ENCODE data around the gene GNAZ.

GNAZ gene

DNA sequence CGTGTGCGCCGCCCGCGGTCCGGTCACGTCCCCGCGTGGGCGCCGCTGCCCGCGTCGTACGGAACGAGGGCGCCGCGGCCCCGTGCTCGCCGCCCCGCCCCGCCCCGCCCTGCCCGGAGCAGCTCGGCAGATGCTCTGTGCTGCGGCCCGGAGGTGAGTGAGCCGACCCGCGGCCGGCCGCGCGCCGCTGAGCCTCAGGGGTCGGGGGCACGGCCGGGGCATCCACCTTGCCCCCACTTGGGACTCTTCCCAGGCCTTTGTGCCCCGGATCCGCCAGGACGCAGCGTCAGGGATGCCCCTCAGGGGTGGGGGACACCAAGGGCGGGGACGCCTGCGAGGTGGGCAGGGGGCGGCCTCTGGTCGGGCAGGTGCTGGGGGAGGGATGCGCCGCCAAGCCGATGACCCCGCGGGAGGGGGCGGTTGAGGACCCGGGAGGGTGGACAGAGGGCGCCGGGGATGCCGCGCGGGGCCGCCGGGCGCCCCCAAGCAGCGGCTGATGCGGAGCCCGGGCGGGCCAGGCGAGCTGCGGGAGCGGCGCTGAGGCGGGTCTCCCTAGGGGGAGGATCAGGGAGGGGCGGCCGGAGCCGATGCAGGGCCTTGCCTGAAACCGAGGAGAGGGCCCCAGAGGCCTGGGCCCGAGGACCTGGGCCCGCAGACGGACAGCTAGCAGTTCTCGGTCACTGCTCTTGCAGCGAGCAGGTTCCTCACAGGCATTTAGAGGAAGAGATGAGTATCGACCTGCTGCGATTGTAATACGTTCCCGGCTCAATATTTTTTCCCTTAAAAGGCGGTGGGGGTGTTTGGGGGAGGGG is at the start of gene GNAZ:
Gene GNAZ (plus strand): TSS at position 102 of the 812 bp plus-strand sequence. CDS start 25,177 bp downstream, outside the sequence.
- TF ChIP-seq GATA3 (IDR thresholded peaks at IDR 0.05; ENCODE audit: low read depth, low read length): no peak
- no peak for TF ChIP-seq GATA2 (IDR thresholded peaks at IDR 0.05; ENCODE audit: low read depth, low read length)

DNA sequence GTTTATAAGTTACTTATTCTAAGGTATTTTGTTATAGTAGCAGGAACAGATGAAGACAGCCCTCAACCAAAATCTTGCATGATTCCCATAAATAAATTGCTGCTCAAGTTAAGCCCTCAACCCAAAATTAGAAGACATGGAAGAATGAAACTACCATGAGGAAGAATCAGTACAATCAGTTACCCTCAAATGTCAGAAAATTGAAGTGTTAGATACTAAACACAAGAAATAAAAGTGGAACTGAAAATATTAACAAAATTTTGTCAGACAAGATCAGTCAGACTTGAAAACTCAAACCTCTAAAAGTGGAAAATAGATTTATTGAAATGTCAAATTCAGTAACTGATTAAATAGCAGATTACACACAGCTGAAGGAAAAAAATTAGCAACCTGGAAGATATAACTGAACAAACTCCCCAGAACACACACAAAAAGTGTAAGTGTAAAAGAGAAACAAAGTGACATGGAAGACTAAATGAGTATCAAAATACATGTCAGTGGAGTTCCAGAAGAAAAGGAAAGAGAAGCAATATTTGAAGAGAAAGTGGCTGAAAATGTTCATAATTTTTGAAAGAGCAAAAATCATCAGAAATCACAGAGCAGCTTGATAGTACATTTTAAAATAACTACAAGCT is 49.5 kb upstream of the GNAZ start:
- TF ChIP-seq GATA2 (IDR thresholded peaks at IDR 0.05; ENCODE audit: low read depth, low read length): no peak
- no peak for TF ChIP-seq GATA3 (IDR thresholded peaks at IDR 0.05; ENCODE audit: low read depth, low read length)

DNA sequence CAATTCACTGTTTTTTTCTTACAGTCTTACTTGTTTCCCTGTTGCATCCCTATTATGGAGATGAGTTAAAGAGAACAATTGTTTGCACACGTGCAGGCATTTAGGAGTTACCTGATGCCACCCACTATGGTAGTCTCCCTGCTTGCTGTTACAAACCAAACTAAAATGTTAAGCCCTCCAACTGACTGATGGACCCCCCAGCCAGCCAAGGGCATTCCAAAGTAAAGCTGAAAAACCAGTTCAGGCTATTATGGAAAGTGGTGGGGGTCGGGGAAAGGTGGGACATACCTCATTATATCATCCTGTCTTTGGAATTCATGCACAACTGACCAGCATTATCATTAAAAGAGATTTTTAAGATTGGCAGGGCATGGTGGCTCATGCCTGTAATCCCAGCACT is 47.0 kb upstream of the GNAZ start:
- no peak for TF ChIP-seq GATA3 (IDR thresholded peaks at IDR 0.05; ENCODE audit: low read depth, low read length)
- TF ChIP-seq GATA2 (IDR thresholded peaks at IDR 0.05; ENCODE audit: low read depth, low read length): no peak

DNA sequence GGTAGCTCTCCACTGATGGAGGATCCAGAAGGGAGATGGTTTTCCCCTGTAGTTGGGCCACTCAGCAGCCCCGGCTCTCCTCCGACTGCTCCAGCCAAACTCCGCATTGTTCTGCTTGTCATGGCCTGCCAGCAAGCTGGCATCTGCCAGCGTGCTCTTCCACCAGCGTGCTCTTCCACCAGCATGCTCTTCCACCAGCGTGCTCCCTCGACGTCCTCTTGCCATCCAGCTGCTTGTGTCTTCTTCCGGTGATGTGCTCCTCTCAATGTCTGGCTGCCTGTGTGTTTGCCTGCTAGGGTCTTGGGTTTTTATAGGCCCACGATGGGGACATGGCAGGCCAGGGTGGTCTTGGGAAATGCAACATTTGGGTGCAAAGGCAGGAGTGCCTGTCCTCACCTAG is 43.5 kb upstream of the GNAZ start:
- TF ChIP-seq GATA2 (IDR thresholded peaks at IDR 0.05; ENCODE audit: low read depth, low read length) (no peak), GATA3 (IDR thresholded peaks at IDR 0.05; ENCODE audit: low read depth, low read length) (no peak)

DNA sequence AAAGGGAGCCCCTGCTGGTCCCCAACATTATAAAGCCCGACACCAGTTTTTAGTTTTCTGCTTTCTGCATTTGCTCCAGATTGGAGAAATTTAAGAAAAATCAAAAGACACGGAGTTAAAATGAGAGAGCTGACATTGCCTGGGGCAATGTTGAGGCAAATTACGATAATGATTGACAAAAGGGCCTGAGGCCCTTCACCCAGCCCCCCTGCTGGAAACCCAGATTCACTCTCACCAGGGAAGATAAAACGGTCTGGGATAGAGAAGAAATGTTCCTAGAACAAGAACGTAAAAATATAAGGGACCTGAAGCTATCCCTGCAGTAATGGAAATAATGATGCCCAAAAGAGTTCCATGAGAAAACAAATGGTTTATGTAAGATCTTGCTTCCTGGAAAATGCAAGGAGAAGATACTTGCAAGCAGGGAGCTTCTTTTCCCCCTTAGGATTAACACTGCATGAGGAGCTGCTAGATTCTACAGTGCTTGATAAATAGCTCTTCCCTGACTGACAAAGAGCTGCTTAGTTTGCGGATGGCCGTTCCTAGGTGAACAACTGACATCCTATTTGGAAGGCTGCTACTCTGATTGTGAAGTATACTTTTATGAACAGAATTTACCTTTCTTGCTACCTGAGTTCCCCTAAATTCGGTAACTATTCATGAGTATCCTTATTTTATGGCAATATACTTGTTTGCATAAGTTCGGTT is 40.6 kb upstream of the GNAZ start:
- TF ChIP-seq GATA2 (IDR thresholded peaks at IDR 0.05; ENCODE audit: low read depth, low read length) (no peak), GATA3 (IDR thresholded peaks at IDR 0.05; ENCODE audit: low read depth, low read length) (no peak)

DNA sequence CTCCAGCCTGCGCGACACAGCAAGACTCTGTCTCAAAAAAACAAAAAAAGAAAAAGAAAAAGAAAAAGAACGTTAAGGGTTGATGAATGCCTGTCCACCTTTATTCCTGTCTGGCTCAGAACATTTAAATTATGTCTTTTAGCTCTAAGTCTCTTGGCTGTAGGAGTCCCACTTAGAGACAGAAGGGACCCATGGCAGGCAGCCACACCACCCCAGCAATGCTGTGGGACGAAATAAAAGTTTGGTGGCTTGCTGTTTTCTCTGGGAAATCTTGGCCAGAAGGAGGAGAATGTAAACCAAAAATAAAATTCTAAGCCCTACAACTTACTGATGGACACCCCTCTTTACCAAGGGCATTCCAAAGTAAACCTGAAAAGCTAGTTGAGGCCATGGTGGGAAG is 38.9 kb upstream of the GNAZ start:
- no peak for TF ChIP-seq GATA3 (IDR thresholded peaks at IDR 0.05; ENCODE audit: low read depth, low read length)
- no peak for TF ChIP-seq GATA2 (IDR thresholded peaks at IDR 0.05; ENCODE audit: low read depth, low read length)

DNA sequence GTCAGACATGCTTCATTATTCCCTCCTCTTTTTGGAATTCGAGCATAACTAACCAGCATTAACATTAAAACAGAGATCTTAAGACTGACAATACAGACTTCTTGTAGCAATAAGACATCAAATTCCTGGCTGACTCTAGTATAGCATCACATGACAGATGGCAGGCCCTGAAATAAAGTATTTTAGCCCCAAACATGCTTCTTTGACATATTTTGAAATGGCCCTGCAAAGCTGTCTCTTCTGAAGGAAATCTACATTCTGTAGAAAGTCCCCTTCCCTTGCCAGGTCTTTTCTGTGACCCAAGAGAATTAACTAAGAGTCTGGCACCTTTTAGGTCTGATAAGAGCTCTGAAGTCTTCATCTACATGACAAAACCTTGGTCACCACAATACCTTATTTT is 38.5 kb upstream of the GNAZ start:
- TF ChIP-seq GATA2 (IDR thresholded peaks at IDR 0.05; ENCODE audit: low read depth, low read length) (no peak), GATA3 (IDR thresholded peaks at IDR 0.05; ENCODE audit: low read depth, low read length) (no peak)

DNA sequence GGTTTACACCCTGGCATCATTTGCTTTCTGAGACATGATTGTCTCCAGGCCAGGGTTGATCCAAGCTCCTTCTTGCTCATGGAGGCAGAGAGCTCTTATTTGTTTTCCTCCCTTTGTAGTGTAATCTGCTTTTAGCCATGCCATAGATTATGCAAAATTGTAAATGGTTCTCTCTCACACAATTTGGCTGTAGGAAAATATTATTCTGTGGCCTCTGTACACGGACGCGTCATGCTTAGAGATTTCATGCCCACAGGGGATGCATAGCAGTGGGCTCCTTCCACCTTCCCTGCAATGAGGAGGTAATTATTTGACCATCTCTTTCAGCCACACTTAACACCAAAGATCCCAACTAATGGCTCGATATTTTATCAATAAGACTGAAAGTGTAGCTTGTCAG is 37.7 kb upstream of the GNAZ start:
- TF ChIP-seq GATA3 (IDR thresholded peaks at IDR 0.05; ENCODE audit: low read depth, low read length) (no peak), GATA2 (IDR thresholded peaks at IDR 0.05; ENCODE audit: low read depth, low read length) (no peak)

DNA sequence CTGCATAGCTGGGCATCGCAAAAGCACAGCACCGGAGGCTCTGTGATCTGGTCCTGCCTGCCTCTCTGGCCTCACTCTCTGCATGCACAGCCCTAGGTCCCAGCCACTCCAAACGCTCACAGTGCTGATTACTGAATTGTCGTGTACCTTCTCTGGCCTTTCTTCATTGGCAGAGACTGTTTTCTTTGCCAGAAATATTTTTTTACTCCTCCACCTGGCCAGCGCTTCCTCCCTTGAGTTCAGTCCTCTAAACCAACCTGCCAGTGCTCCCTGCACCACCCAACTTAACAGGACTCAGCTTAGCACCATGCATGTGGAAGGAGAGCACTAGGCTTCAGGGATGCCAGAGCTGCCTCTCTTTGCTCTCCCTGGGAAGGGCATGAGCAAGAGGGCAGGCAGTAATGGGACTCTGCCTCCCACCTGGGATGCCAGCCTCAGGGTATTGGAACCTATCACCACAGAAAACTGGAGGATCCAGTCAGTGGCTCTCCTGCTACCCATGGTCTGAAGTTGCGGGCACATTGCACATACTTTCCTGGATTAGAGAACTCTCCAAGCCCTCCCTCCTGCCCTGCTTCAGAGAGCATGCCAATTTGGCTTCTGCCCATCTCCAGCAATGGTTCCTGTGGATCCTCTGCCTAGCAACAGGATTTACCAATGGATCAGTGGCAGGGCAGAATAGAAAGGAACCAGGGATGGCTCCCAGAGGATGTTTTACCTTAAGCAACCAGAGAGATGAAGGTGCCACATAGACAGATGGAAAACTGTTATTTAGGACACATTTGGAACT is 37.0 kb upstream of the GNAZ start:
- no peak for TF ChIP-seq GATA2 (IDR thresholded peaks at IDR 0.05; ENCODE audit: low read depth, low read length)
- no peak for TF ChIP-seq GATA3 (IDR thresholded peaks at IDR 0.05; ENCODE audit: low read depth, low read length)

DNA sequence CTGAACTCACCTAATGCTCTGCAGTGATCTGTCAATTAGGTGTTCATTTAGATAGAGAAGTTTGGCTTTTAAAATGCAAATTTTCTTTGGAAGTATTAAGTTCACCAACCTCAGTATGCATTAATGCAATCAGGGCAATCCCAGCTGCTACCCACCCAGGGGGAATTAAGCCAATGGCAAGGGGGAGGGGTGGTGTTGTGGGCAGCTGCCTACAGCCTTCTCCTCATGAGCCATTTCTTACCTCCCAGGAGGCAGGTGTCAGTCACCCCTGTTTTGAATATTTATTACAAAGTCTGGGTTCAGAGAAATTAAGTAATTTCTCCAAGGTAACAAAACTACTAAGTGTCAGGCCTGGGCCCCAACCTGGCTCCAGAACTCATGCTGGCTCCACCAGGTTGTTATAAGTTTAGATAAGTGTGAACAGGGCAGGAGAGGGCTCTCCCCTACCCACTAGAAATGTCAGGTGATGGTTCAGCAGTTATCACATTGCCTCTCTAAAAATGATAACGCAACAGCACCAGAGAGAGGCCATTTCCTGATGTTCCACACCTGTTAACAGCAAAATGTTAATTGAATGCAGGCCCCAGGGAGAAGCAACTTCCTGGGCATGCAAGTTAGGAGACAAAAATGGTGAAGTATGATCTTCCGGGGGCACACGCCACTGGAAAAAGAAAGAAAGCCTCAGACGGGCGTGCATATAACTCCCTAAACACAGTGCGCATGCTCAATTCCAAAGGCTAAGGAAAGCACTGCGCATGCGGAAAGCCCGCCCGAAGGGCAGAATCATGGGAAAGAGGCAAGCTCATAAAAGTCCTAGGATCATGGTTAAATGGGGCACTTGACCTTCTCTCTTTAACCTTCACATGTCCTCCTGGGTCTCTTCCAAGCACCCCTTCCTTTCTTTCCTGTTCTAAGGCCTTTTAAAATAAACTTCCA is 35.4 kb upstream of the GNAZ start:
- TF ChIP-seq GATA2 (IDR thresholded peaks at IDR 0.05; ENCODE audit: low read depth, low read length) (no peak), GATA3 (IDR thresholded peaks at IDR 0.05; ENCODE audit: low read depth, low read length) (no peak)

DNA sequence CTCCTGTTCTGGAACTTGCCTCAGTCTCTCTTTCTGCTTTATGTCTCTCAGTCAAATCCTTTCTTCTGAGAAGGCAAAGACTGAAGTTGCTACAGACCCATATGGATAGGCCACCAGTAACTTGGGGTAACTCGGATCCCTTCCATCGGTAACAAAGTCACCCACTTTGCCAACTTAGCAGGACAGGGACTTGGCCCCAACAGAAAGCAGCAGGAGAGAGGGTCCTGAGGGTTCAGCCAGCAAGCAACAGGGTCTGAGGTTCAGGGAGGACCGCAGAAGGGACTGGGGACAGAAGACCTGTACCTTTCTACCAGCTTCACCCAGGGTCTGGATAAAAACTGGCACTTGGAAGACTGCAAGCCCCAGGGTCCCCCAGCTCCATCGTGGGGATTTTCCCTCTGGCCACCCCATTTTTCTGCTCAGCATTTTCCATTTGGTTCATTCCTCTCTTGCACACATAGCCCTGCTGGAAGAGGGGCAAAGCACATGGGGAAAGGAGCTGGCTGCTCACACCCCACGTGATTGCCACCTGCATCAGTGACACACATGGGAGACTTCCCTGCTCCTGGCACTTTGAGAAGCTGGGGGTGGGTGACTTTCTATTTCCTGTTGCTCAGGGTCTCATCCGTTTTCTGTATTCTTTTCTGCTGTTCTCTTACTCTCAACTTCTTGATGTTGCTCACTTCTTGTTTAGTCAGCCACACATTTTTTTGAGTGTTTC is 34.6 kb upstream of the GNAZ start:
- TF ChIP-seq GATA3 (IDR thresholded peaks at IDR 0.05; ENCODE audit: low read depth, low read length) (no peak), GATA2 (IDR thresholded peaks at IDR 0.05; ENCODE audit: low read depth, low read length) (no peak)

DNA sequence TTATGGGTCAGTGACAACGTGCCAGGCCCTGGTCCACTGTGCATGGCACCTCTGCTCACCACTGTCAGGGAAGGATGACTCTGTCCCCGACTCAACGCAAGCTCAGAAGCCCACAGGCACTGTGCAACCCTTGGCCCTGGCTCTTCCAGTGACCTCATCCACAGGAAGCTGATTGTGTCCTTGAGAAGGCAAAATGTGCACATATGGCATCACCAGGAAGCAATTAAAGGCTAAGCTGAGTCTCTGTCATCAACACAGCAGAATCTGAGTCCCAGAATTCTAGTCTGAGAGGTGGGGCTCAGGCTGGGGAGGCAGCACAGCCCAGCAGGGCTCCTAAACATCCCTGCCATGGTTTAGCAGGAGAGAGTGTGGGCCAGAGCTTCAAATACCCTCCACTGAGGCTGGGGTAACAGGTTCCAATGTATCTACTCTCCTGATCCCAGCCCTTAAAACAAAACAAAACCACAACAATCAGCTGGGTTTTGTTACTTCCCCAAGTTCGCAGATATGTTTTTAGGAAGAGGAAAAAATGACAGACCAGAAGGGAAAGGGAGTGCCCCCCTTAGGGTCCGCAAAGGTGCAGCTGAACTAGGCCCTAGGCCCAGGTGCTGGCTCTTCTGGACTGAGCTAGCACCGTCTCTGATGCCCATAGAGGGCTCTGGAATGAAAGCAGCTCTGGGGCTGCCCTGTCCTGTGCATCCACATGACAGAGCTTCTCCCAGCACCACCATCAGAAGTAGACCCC is 33.5 kb upstream of the GNAZ start:
- TF ChIP-seq GATA3 (IDR thresholded peaks at IDR 0.05; ENCODE audit: low read depth, low read length) (no peak), GATA2 (IDR thresholded peaks at IDR 0.05; ENCODE audit: low read depth, low read length) (no peak)
